ENCODE data around the gene PDK1. TPM values are rescaled to one million over a fixed set of nuclear protein-coding genes. Genes with fewer than 3 reads are reported as not detected.

The PDK1 gene
- total and polyA plus RNA-seq, 2 experiments from 2014 or later: 383 to 619 TPM

DNA sequence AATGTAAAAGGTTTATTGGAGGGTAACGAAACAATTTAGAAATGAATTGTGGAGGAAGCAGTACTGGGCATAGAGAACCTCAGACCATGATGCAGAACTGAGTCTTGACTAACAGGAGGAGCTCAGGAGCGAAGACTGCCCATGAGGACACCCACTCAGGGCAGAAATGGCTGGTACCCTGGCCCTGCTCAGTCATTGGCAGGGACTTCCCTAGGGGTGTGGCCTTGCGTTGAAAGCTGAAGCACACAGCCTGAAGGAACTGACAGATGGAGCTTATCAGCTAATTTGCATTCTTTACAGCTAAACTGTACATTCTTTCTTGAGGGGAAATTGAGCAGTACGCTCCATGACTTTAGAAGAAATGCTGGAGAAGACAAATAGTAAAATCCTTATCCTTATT is 57.1 kb downstream of the PDK1 start:
- TF ChIP-seq, protein P1, sequence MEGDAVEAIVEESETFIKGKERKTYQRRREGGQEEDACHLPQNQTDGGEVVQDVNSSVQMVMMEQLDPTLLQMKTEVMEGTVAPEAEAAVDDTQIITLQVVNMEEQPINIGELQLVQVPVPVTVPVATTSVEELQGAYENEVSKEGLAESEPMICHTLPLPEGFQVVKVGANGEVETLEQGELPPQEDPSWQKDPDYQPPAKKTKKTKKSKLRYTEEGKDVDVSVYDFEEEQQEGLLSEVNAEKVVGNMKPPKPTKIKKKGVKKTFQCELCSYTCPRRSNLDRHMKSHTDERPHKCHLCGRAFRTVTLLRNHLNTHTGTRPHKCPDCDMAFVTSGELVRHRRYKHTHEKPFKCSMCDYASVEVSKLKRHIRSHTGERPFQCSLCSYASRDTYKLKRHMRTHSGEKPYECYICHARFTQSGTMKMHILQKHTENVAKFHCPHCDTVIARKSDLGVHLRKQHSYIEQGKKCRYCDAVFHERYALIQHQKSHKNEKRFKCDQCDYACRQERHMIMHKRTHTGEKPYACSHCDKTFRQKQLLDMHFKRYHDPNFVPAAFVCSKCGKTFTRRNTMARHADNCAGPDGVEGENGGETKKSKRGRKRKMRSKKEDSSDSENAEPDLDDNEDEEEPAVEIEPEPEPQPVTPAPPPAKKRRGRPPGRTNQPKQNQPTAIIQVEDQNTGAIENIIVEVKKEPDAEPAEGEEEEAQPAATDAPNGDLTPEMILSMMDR (IDR thresholded peaks at IDR 0.05; ENCODE audit: low read depth, low read length): no peak
- peak; percentile 59 to 65 for DNase-seq (ENCODE audit: low read depth in 1 of 2, low spot score in 1 of 2)
- no peak overlapping the region for H3K4me3 ChIP-seq

DNA sequence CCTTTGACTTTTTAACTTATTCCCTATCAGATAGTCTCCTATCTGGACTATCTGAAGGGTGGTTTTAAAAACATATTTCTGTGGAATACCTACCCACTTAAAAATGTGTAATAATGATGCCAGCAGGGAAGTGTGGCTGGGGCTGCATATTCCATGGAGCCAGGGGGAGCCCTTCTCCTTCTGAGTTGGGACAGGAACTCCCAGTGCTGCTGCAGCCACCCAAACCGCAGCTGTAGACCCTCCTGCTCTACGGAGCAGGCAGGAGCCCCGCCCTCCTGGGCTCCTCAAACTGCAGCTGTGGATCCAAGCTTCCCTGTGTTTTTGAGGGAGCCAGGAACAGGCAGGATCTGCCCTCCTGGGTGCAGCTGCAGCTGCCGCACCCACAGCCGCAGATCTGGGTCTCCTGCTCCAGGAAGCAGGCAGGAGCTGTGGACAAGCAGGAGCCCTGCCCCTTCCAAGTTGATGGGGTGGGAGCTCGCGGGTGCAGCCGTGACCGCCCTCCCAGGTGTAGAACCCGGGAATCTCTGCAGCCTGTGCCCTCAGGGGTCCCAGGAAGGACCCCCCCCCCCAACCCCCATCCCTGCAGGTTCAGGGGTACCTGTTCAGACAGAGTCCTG is 57.8 kb downstream of the PDK1 start:
- peak in 1 of 2 donors; percentile 11 for DNase-seq (ENCODE audit: low read depth in 1 of 2, low spot score in 1 of 2)
- TF ChIP-seq, protein P1 (IDR thresholded peaks at IDR 0.05; ENCODE audit: low read depth, low read length): peak; percentile 18
- Histone ChIP-seq H3K27ac (peak overlapping the region; percentile 83), H3K4me1 (ENCODE audit: low read depth) (peaks cover 14% of the 10 kb centered on the region), H3K4me3 (no peak overlapping the region), H3K9me3 (ENCODE audit: low read depth) (no peaks in the 10 kb centered on the region), H3K36me3 (peaks cover 31% of the 10 kb centered on the region), H3K27me3 (no peaks in the 10 kb centered on the region)

More for the DNA sequence above, 57.1 kb downstream of the PDK1 start:
- Histone ChIP-seq H3K9me3 (ENCODE audit: low read depth) (no peaks in the 10 kb centered on the region), H3K27me3 (no peaks in the 10 kb centered on the region), H3K4me1 (ENCODE audit: low read depth) (peaks cover 16% of the 10 kb centered on the region), H3K27ac (peak overlapping the region; percentile 83), H3K36me3 (peaks cover 33% of the 10 kb centered on the region)

DNA sequence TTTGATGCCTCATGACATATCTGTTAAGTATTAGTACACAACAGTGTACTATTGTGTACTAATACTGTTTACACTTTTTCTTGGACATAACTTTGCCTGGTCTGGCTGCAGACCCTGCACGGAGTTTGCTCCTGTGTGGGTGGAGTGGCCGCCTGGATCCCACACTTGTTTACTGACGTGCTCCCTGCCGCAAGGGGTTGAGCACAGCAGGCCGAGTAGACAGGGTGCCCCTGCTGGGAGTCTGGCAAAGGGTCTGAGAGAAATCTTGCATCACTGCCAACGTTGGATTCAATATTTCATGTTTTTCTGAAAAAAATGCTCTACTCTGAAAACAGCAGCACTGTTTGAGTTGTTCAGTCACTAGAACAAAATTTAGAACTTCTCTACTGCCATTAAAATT is 59.0 kb downstream of the PDK1 start:
- DNase-seq (ENCODE audit: low read depth in 1 of 2, low spot score in 1 of 2): no peak
- Histone ChIP-seq H3K36me3 (peaks cover 26% of the 10 kb centered on the region), H3K27me3 (no peaks in the 10 kb centered on the region), H3K9me3 (ENCODE audit: low read depth) (no peaks in the 10 kb centered on the region), H3K27ac (peak overlapping the region; percentile 83), H3K4me3 (no peak overlapping the region), H3K4me1 (ENCODE audit: low read depth) (peaks cover 10% of the 10 kb centered on the region)
- TF ChIP-seq, protein P1 (IDR thresholded peaks at IDR 0.05; ENCODE audit: low read depth, low read length): no peak

DNA sequence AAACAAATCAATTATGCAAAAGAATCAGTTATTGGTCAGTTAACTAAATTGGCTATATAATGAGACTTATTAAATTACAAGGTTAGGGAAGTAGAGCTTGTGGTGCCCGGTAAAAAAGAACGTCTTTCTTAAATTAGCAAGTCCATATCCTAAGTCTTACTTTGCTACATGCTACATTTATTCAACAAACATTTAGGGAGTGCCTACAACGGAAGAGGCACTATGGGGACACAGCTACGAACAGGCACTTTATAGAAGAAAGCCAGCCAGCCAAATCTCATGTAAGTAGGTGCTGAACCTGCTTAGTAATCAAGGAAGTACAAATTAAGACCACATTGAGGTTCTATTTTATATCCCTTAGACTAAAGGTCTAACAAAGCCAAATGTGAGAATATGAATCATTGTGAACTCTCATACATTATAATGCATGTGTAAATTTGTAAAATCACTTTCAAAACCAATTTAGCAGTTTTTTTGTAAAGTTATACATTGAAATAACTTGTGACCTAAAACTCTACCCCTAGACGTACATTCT is 59.9 kb downstream of the PDK1 start:
- TF ChIP-seq, protein P1 (IDR thresholded peaks at IDR 0.05; ENCODE audit: low read depth, low read length): no peak
- peaks cover 10% of the 10 kb centered on the region for H3K4me1 ChIP-seq (ENCODE audit: low read depth)

DNA sequence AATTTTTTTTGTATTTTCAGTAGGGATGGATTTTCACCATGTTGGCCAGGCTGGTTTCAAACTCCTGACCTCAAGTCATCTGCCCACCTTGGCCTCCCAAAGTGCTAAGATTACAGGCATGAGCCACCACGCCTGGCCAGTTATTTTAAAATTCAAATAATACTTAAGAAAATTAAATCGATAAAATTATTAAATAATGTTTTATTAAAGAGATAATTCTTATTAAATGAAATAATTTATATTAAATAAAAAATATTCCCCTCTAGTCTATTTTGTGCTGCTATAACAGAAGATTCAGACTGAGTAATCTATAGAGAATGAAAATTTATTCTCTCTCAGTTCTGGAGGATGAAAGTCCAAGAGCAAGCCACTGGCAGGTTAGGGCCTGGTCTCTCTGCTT is 61.2 kb downstream of the PDK1 start:
- H3K4me3 ChIP-seq: no peak overlapping the region
- peak overlapping the region; percentile 83 for H3K27ac ChIP-seq
- H3K9me3 ChIP-seq (ENCODE audit: low read depth): no peaks in the 10 kb centered on the region
- H3K4me1 ChIP-seq (ENCODE audit: low read depth): peaks cover 7% of the 10 kb centered on the region
- H3K36me3 ChIP-seq: peaks cover 11% of the 10 kb centered on the region
- no peaks in the 10 kb centered on the region for H3K27me3 ChIP-seq
- no peak for DNase-seq (ENCODE audit: low read depth in 1 of 2, low spot score in 1 of 2)
- TF ChIP-seq, protein P1 (IDR thresholded peaks at IDR 0.05; ENCODE audit: low read depth, low read length): no peak

More for the DNA sequence above, 59.9 kb downstream of the PDK1 start:
- Histone ChIP-seq H3K9me3 (ENCODE audit: low read depth) (no peaks in the 10 kb centered on the region), H3K36me3 (peaks cover 23% of the 10 kb centered on the region), H3K27me3 (no peaks in the 10 kb centered on the region), H3K4me3 (no peak overlapping the region), H3K27ac (peak overlapping the region; percentile 83)
- no peak for DNase-seq (ENCODE audit: low read depth in 1 of 2, low spot score in 1 of 2)

Measured in cardiac muscle cell (in vitro differentiated cells and primary cell).